Stomach (tissue), 19 donors: ENCODE results near the gene HMHB1. TPM values are rescaled to one million over a fixed set of nuclear protein-coding genes. Genes with fewer than 3 reads are reported as not detected.

Experiments used
- DNase-seq, 2 donors: peaks; one replicate each; pipeline versions ENCODE4 v3.0.0 to v3.0.0-alpha.2; 2013 to 2019
- H3K27ac ChIP-seq, 5 donors: fragments of 200-600 bp in 4 of 5; sonication (generic) in 4 of 5; one replicate each; pipeline ENCODE4 v1.5.1; 2013 to 2019; ENCODE audit warnings: mild to moderate bottlenecking in 1 of 5, moderate library complexity in 1 of 5
- H3K27me3 ChIP-seq, 3 donors: fragments of 200-600 bp; sonication (generic); one replicate each; pipeline ENCODE4 v1.5.1; 2017 to 2019; ENCODE audit warnings: mixed run types in 1 of 3
- H3K36me3 ChIP-seq, 4 donors: fragments of 200-600 bp; sonication (generic); 1 replicate in 3 of 4; 2 replicates in 1 of 4; pipeline ENCODE4 v1.5.1; 2016 to 2019
- H3K4me1 ChIP-seq, 4 donors: fragments of 200-600 bp; sonication (generic); one replicate each; pipeline ENCODE4 v1.5.1; 2016 to 2019
- H3K4me3 ChIP-seq, 4 donors: fragments of 200-600 bp; sonication (generic) in 3 of 4; one replicate each; pipeline ENCODE4 v1.5.1; 2016 to 2019; ENCODE audit warnings: mild to moderate bottlenecking in 1 of 4
- H3K9me3 ChIP-seq, 4 donors: fragments of 200-600 bp; sonication (generic); one replicate each; pipeline ENCODE4 v1.5.1; 2016 to 2019
- CTCF ChIP-seq, 7 experiments: fragments of 450-650 bp in 4 of 7; fragments of 200-600 bp in 3 of 7; sonication (generic) in 3 of 7; IDR thresholded peaks; one replicate each; pipeline ENCODE4 v1.5.1; 2016 to 2019; ENCODE audit warnings: antibody characterized with exemption in 7 of 7, control low read depth in 2 of 7, mild to moderate bottlenecking in 1 of 7
- EP300 ChIP-seq: sonication (generic); formaldehyde crosslinking; IDR thresholded peaks from one replicate; pipeline ENCODE4 v1.6.1; 2017; ENCODE audit warnings: antibody characterized with exemption
- POLR2A ChIP-seq, 4 donors: fragments of 450-650 bp; IDR thresholded peaks; one replicate each; pipeline ENCODE4 v1.6.1; 2016; ENCODE audit warnings: antibody characterized with exemption in 4 of 4, control low read depth in 2 of 4, mild to moderate bottlenecking in 1 of 4, moderate library complexity in 1 of 4
- POLR2AphosphoS5 ChIP-seq, 3 donors: sonication (generic); formaldehyde crosslinking; IDR thresholded peaks; one replicate each; pipeline ENCODE4 v1.6.1; 2016; ENCODE audit warnings: antibody characterized with exemption in 3 of 3
- WGBS, 5 donors: extraction: QIAGEN DNeasy Blood & Tissue Kit in 3 of 5; methylation state at CpG; one replicate each; pipeline versions ENCODE4 v1.1.5 to v1.1.7; 2013 to 2018; 5-methylcytosine and 5-hydroxymethylcytosine counted together
- intact Hi-C: fragments of 100-400 bp; cut with DNase I; formaldehyde crosslinking; loops from one replicate; pipeline ENCODE4 v1.15.1; 2023; ENCODE audit warnings: low total_unique reads
- long read RNA-seq, 10 donors: transcript quantifications; one replicate each; lab custom pipeline, GENCODE V29; 2026
- polyA plus RNA-seq, 3 donors: library from polyadenylated mRNA; stranded (reverse); fragments of 200-250 nt; gene quantifications; one replicate each; pipeline ENCODE4 v1.2.3, GENCODE V29; 2013
- total RNA-seq, 5 donors: library from RNA; depleted of rRNA; stranded (reverse); fragments of >200 nt; gene quantifications; one replicate each; pipeline versions ENCODE4 v1.1.0 to v1.2.3, GENCODE V29; 2014 to 2016
- donor health status: healthy with polysubstance abuse.
- donor health status: Bipolar disorder and iron deficiency.
- donor health status: healthy.

The HMHB1 gene
- total RNA-seq, result not detected
- not detected for polyA plus RNA-seq
- long read RNA-seq, donor 1, result 0 reads
- long read RNA-seq, donor 2, result 0 reads
- long read RNA-seq, donor 3, result 0 reads
- long read RNA-seq, donor 4, result 0 reads
- long read RNA-seq, donor 5, result 0 reads
- long read RNA-seq, donor 6, result 0 reads
- long read RNA-seq, donor 7, result 0 reads
- long read RNA-seq, donor 8, result 0 reads
- long read RNA-seq, donor 9, result 0 reads
- long read RNA-seq, donor 10, result 0 reads

GRCh38 chr5:143812085-143812705 is at the start of gene HMHB1:
TSS of gene HMHB1 (plus strand) at chr5:143812161.
- H3K9me3 ChIP-seq, result no peaks in the 10 kb centered on the region
- TF ChIP-seq CTCF (IDR thresholded peaks at IDR 0.05), result no peak
- TF ChIP-seq POLR2A (IDR thresholded peaks at IDR 0.05), result no peak
- no peak for TF ChIP-seq EP300
- no peak for TF ChIP-seq POLR2AphosphoS5 (IDR thresholded peaks at IDR 0.05)
- DNase-seq, result no peak
- 67 to 81% (median 74%) methylated on average over 16 of the region's 16 CpGs for WGBS, 5 donors
- no peaks in the 10 kb centered on the region for H3K27me3 ChIP-seq
- intact Hi-C loops, result no loop called here
- H3K4me3 ChIP-seq, result no peak within 1 kb of the TSS
- no peaks in the 10 kb centered on the region for H3K36me3 ChIP-seq
- no peaks in the 10 kb centered on the region for H3K4me1 ChIP-seq
- H3K27ac ChIP-seq, result no peak within 1 kb of the TSS

GRCh38 chr5:143762636-143763220 is 49.2 kb upstream of the HMHB1 start:
- Histone ChIP-seq H3K27me3 (no peaks in the 10 kb centered on the region), H3K4me3 (no peak overlapping the region), H3K27ac (no peak overlapping the region), H3K36me3 (no peaks in the 10 kb centered on the region), H3K4me1 (peaks cover 0 to 5% (median 0%) of the 10 kb centered on the region in 4 donors), H3K9me3 (no peaks in the 10 kb centered on the region)
- WGBS, 5 donors, result 94 to 99% (median 96%) methylated on average over 5 of the region's 5 CpGs
- TF ChIP-seq POLR2AphosphoS5 (IDR thresholded peaks at IDR 0.05), result no peak
- TF ChIP-seq CTCF (IDR thresholded peaks at IDR 0.05), result no peak
- TF ChIP-seq POLR2A (IDR thresholded peaks at IDR 0.05), result no peak
- TF ChIP-seq EP300, result no peak
- no peak for DNase-seq
- intact Hi-C loops, result no loop called here

DNA sequence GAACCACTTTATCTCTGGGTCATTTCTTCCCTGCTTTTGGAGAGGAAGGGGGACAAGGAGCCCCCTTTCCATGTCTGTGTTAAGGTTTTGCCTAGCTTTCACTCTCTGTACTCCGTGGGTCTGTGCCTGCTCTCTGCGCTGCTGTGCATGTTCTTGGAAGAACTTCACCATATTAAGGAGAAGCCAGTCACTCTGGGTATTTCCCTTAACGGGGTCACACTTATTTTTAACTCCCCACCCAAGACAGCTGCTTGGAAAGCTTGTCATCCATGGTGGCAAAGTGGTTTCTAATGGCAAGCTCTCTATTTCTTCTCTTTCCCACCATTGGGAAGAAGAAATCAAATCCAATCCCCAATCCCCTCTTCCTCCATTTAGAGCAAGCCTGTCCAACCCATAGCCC is 44.8 kb upstream of the HMHB1 start:
- no peak overlapping the region for H3K4me3 ChIP-seq
- TF ChIP-seq EP300 (no peak), POLR2A (IDR thresholded peaks at IDR 0.05) (no peak), CTCF (IDR thresholded peaks at IDR 0.05) (no peak), POLR2AphosphoS5 (IDR thresholded peaks at IDR 0.05) (no peak)
- 78 to 91% (median 89%) methylated on average over 3 of the region's 3 CpGs for WGBS, 5 donors
- H3K4me1 ChIP-seq, result peaks cover 0 to 16% (median 6%) of the 10 kb centered on the region in 4 donors
- no peaks in the 10 kb centered on the region for H3K36me3 ChIP-seq
- H3K27ac ChIP-seq, result no peak overlapping the region
- no peak for DNase-seq
- H3K27me3 ChIP-seq, result no peaks in the 10 kb centered on the region
- intact Hi-C loops, result no loop called here
- H3K9me3 ChIP-seq, result no peaks in the 10 kb centered on the region

GRCh38 chr5:143769026-143769786 is 42.8 kb upstream of the HMHB1 start:
- intact Hi-C loops, result no loop called here
- Histone ChIP-seq H3K9me3 (no peaks in the 10 kb centered on the region), H3K27ac (no peak overlapping the region), H3K4me3 (no peak overlapping the region), H3K4me1 (peaks cover 0 to 16% (median 6%) of the 10 kb centered on the region in 4 donors), H3K36me3 (no peaks in the 10 kb centered on the region), H3K27me3 (no peaks in the 10 kb centered on the region)
- no peak for TF ChIP-seq POLR2AphosphoS5 (IDR thresholded peaks at IDR 0.05)
- no peak for DNase-seq
- 84 to 90% (median 89%) methylated on average over 5 of the region's 5 CpGs for WGBS, 5 donors
